OCI-LY3 (cell line): ENCODE measurements around the gene ZNF618.

Experiments
- H2AFZ ChIP-seq: fragments of 200-600, 300-600 bp; shearing (Covaris generic); 2 replicates; pipeline ENCODE4 v1.6.0; 2014; ENCODE audit warnings: antibody characterized with exemption, low read depth, low read length
- H3K27ac ChIP-seq: fragments of 200-600, 300-600 bp; sonication (generic); 2 replicates; pipeline ENCODE4 v1.5.1; 2014; ENCODE audit warnings: mild to moderate bottlenecking, low read length, moderate library complexity, mixed read lengths
- H3K27me3 ChIP-seq: fragments of 200-600, 300-600 bp; sonication (generic); 2 replicates; pipeline ENCODE4 v1.6.1; 2014; ENCODE audit warnings: low read depth, low read length, mixed read lengths
- H3K36me3 ChIP-seq: fragments of 200-600, 300-600 bp; sonication (generic); replicated peaks from 2 replicates; pipeline ENCODE3; 2014; ENCODE audit warnings: low read depth, low read length, mixed read lengths
- H3K4me1 ChIP-seq: fragments of 300-600, 200-600 bp; sonication (generic); 2 replicates; pipeline ENCODE4 v1.6.1; 2014; ENCODE audit warnings: low read length, mixed read lengths
- H3K4me2 ChIP-seq: fragments of 200-600, 300-600 bp; sonication (generic); 2 replicates; pipeline ENCODE4 v1.6.1; 2014; ENCODE audit warnings: low read length, mixed read lengths
- H3K4me3 ChIP-seq: fragments of 300-600, 200-600 bp; sonication (generic); 2 replicates; pipeline ENCODE4 v1.5.1; 2014; ENCODE audit warnings: antibody characterized with exemption, mild to moderate bottlenecking, low read length, moderate library complexity
- H3K79me2 ChIP-seq: fragments of 300-600, 200-600 bp; shearing (Covaris generic); 2 replicates; pipeline ENCODE4 v1.6.1; 2014; ENCODE audit warnings: mild to moderate bottlenecking, low read length, mixed read lengths
- H3K9ac ChIP-seq: fragments of 300-600, 200-600 bp; shearing (Covaris generic); 2 replicates; pipeline ENCODE4 v1.6.0; 2014; ENCODE audit warnings: mild to moderate bottlenecking, low read length, moderate library complexity
- H3K9me3 ChIP-seq: fragments of 200-600, 300-600 bp; shearing (Covaris generic); 2 replicates; pipeline ENCODE4 v1.6.1; 2014; ENCODE audit warnings: low read length, mixed read lengths; ENCODE audit not compliant: insufficient read depth
- H4K20me1 ChIP-seq: fragments of 200-600, 300-600 bp; sonication (generic); 2 replicates; pipeline ENCODE4 v1.6.1; 2016; ENCODE audit warnings: low read length, mixed read lengths; ENCODE audit not compliant: insufficient read depth
- EZH2phosphoT487 ChIP-seq: fragments of 200-600 bp; shearing (Covaris generic); IDR thresholded peaks from 2 replicates; pipeline ENCODE4 v1.6.1; 2018; ENCODE audit warnings: antibody characterized with exemption, mixed run types, low read depth
- TF ChIP-seq, protein P1 (sequence below): fragments of 200-600, 300-600 bp; sonication (generic); IDR thresholded peaks from 2 replicates; pipeline ENCODE4 v1.5.1; 2014; ENCODE audit warnings: antibody characterized with exemption, low read length, low read depth

Gene ZNF618

DNA sequence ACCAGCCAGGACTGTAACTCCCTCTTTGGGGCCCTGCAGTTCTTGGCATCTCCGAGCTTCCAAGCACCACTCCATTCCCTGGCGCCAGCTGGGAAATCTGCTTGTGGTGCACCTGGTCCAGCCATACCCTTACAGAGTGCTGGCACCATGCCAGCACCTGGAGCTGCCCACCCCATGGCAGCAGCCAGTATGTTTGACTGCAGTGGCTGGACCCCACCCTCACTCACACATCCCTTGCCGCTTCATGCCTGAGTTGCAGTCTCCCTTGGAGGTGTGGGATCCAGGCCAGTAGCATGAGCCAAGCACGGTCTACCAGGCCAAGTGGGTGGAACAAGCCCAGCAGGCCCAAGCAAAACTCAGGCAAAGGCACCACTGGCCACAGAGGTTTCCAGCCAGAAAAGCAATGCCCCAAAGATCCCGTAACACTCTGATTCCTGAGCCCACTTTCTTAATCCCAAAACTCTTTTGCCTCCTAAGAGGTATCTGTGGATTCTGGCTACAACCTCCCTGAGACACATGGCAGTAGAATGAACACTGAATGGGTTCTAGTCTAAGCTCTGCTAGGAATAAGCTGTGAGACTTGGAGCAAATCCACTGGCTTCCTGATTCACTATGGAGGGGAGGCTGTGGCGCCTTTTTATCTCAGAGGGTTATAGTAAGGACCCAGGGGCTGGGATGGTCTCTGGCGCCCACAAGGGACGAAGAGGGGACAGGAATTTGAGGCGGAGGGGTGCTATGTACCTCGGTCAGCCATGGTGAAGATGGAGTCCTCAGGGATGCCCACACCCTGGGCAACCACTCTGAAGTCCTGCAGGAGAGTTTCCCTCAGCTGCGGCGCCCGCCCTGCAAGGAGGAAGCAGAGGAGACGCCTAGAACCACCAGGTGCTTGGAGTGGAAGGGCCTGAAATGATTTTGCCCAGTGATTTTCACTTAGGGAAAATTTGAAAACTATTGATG lies 196.4 kb downstream of the ZNF618 start:
- Histone ChIP-seq H2AFZ (no peak overlapping the region), H3K27me3 (peaks cover 24% of the 10 kb centered on the region), H3K36me3 (no peaks in the 10 kb centered on the region), H3K27ac (no peak overlapping the region), H3K9ac (no peak overlapping the region), H3K4me2 (no peak overlapping the region), H3K79me2 (no peaks in the 10 kb centered on the region), H3K4me3 (no peak overlapping the region), H3K9me3 (no peaks in the 10 kb centered on the region), H3K4me1 (no peaks in the 10 kb centered on the region), H4K20me1 (no peaks in the 10 kb centered on the region)
- TF ChIP-seq, protein P1, sequence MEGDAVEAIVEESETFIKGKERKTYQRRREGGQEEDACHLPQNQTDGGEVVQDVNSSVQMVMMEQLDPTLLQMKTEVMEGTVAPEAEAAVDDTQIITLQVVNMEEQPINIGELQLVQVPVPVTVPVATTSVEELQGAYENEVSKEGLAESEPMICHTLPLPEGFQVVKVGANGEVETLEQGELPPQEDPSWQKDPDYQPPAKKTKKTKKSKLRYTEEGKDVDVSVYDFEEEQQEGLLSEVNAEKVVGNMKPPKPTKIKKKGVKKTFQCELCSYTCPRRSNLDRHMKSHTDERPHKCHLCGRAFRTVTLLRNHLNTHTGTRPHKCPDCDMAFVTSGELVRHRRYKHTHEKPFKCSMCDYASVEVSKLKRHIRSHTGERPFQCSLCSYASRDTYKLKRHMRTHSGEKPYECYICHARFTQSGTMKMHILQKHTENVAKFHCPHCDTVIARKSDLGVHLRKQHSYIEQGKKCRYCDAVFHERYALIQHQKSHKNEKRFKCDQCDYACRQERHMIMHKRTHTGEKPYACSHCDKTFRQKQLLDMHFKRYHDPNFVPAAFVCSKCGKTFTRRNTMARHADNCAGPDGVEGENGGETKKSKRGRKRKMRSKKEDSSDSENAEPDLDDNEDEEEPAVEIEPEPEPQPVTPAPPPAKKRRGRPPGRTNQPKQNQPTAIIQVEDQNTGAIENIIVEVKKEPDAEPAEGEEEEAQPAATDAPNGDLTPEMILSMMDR = no peak
- no peak for TF ChIP-seq EZH2phosphoT487

DNA sequence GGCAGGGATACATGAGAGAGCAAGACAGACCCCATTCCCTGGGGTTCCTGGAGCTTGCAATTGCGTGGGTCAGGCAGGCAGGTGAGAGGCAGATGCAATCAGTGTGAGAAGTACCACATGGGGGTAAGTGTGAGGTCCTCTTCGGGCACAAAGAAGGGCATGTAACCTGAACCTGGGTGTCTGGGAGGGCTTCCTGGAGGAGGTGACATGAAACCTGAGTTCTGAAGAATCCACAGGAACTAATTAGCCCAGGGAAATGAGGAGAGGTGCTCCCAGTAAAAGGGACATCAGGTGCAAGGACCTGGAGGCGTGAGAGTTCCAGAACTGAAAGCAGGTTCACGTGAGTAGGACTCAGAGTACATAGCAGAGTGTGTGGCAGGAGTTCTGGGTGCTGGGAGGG lies 199.5 kb downstream of the ZNF618 start:
- Histone ChIP-seq H3K9me3 (no peaks in the 10 kb centered on the region), H3K79me2 (no peaks in the 10 kb centered on the region), H3K4me2 (no peak overlapping the region), H3K9ac (no peak overlapping the region), H3K27ac (no peak overlapping the region), H3K27me3 (peaks cover 24% of the 10 kb centered on the region), H3K36me3 (no peaks in the 10 kb centered on the region), H4K20me1 (no peaks in the 10 kb centered on the region), H3K4me3 (no peak overlapping the region), H3K4me1 (no peaks in the 10 kb centered on the region), H2AFZ (no peak overlapping the region)
- TF ChIP-seq EZH2phosphoT487 = no peak
- TF ChIP-seq, protein P1 = no peak

DNA sequence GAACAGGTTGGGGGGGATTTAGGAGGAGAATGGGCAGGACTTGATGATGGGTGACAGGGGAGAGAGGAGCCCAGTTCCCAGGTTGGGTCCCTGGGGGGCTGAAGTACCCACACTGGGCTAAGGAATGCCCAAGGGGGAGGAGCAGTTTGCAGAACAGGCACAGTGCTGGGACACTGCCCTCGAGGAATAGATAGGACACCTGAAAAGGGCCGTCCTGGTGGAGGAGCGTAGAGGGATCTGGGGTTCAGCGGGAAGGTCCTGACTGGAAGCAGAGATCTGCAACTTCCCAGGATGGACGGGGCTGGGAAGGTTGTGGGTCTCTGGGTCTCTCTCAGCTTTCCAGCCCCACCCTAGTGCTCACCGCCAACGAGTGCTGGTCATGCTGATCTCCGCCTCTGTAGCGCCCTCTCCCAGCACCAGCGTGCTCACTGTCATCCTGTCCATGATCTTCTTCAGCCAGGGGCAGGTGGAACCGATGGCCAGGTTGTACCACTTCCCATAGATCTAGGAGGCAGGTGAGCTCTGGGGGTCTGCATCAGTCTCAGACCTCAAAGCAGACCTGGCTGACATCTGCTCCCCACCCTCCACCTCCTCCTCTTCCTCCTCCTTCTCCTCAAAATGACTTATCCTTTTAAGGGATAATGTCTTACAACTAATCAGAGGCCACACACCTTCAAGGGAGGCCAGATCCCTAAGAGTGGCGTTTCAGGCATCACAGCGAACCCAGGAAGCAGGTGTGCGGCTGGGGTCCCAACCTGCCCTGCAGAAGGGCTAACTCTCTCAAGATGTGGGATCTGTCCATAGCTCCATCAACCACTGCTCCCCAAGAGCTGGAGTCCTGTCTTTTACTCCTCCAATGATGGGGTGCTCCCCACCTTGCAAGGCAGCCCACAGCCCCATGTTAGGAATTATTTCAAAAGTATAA lies 200.4 kb downstream of the ZNF618 start:
- Histone ChIP-seq H4K20me1 (no peaks in the 10 kb centered on the region), H2AFZ (no peak overlapping the region), H3K9me3 (no peaks in the 10 kb centered on the region), H3K4me2 (no peak overlapping the region), H3K9ac (no peak overlapping the region), H3K27ac (no peak overlapping the region), H3K36me3 (no peaks in the 10 kb centered on the region), H3K27me3 (peaks cover 24% of the 10 kb centered on the region), H3K4me1 (no peaks in the 10 kb centered on the region), H3K4me3 (no peak overlapping the region), H3K79me2 (no peaks in the 10 kb centered on the region)
- TF ChIP-seq, protein P1 = no peak
- no peak for TF ChIP-seq EZH2phosphoT487
